Loucy (cell line): Measurements from ENCODE around the gene MAML2.

Experiments used
- H2AFZ ChIP-seq: fragments of 200-600 bp; sonication (generic); 2 replicates; pipeline ENCODE4 v1.6.0; 2016; ENCODE audit warnings: antibody characterized with exemption, mild to moderate bottlenecking, low read length, moderate library complexity
- H3F3A ChIP-seq: fragments of 200-600 bp; 2 replicates; pipeline ENCODE4 v1.6.0; 2016; ENCODE audit warnings: antibody characterized with exemption, low read depth, mild to moderate bottlenecking
- H3K27me3 ChIP-seq: fragments of 200-600 bp; sonication (generic); 2 replicates; pipeline ENCODE4 v1.6.1; 2014; ENCODE audit warnings: low read length, mild to moderate bottlenecking; ENCODE audit not compliant: insufficient read depth, poor library complexity, severe bottlenecking
- H3K36me3 ChIP-seq: fragments of 200-600 bp; sonication (generic); 2 replicates; pipeline ENCODE4 v1.6.1; 2016; ENCODE audit warnings: low read length; ENCODE audit not compliant: insufficient read depth
- H3K4me1 ChIP-seq: fragments of 200-600 bp; sonication (generic); 2 replicates; pipeline ENCODE4 v1.5.1; 2014; ENCODE audit warnings: low read length, mild to moderate bottlenecking; ENCODE audit not compliant: insufficient read depth, poor library complexity, severe bottlenecking
- H3K4me2 ChIP-seq: fragments of 200-600 bp; sonication (generic); 2 replicates; pipeline ENCODE4 v1.6.0; 2014; ENCODE audit warnings: antibody characterized with exemption, low read length, low read depth, mild to moderate bottlenecking; ENCODE audit not compliant: poor library complexity, severe bottlenecking
- H3K4me3 ChIP-seq: fragments of 200-600 bp; sonication (generic); 2 replicates; pipeline ENCODE4 v1.5.1; 2014; ENCODE audit warnings: low read length, mild to moderate bottlenecking, mixed read lengths; ENCODE audit not compliant: poor library complexity, severe bottlenecking
- H3K79me2 ChIP-seq: fragments of 200-600 bp; sonication (generic); 2 replicates; pipeline ENCODE4 v1.6.1; 2014; ENCODE audit warnings: low read length; ENCODE audit not compliant: insufficient read depth
- H3K9ac ChIP-seq: fragments of 200-600 bp; sonication (generic); 2 replicates; pipeline ENCODE4 v1.6.0; 2014; ENCODE audit warnings: mild to moderate bottlenecking, low read depth, low read length, moderate library complexity; ENCODE audit not compliant: poor library complexity, severe bottlenecking
- H3K9me2 ChIP-seq: fragments of 200-600 bp; sonication (generic); replicated peaks from 2 replicates; pipeline ENCODE4 v1.6.1; 2016; ENCODE audit warnings: low read depth, low read length, mixed read lengths
- H3K9me3 ChIP-seq: fragments of 200-600 bp; sonication (generic); 2 replicates; pipeline ENCODE4 v1.6.1; 2014; ENCODE audit warnings: mild to moderate bottlenecking, antibody characterized with exemption, low read length, low read depth; ENCODE audit not compliant: insufficient read depth
- H4K20me1 ChIP-seq: fragments of 200-600 bp; sonication (generic); 2 replicates; pipeline ENCODE4 v1.6.0; 2014; ENCODE audit warnings: antibody characterized with exemption, low read length, mild to moderate bottlenecking; ENCODE audit not compliant: insufficient read depth, poor library complexity, severe bottlenecking
- CTCF ChIP-seq: fragments of 200-600 bp; sonication (generic); conservative IDR thresholded peaks from 2 replicates; pipeline ENCODE4 v1.5.1; 2014; ENCODE audit warnings: mild to moderate bottlenecking, antibody characterized with exemption, low read length
- EZH2phosphoT487 ChIP-seq: fragments of 200-600 bp; IDR thresholded peaks from 2 replicates; pipeline ENCODE4 v1.6.1; 2018; ENCODE audit warnings: antibody characterized with exemption, mild to moderate bottlenecking, moderate library complexity, borderline replicate concordance

The MAML2 gene

GRCh38 chr11:96306071-96306470 lies 36.9 kb downstream of the MAML2 start:
- H3K36me3 ChIP-seq, result no peaks in the 10 kb centered on the region
- TF ChIP-seq EZH2phosphoT487 (no peak), CTCF (no peak)
- no peaks in the 10 kb centered on the region for H3K9me2 ChIP-seq
- no peaks in the 10 kb centered on the region for H3F3A ChIP-seq
- H3K9me3 ChIP-seq, result no peaks in the 10 kb centered on the region
- H3K4me2 ChIP-seq, result no peak overlapping the region
- H3K4me1 ChIP-seq, result peaks cover 8% of the 10 kb centered on the region
- no peak overlapping the region for H3K9ac ChIP-seq
- H2AFZ ChIP-seq, result no peak overlapping the region
- H3K27me3 ChIP-seq, result no peaks in the 10 kb centered on the region
- no peaks in the 10 kb centered on the region for H4K20me1 ChIP-seq
- no peak overlapping the region for H3K4me3 ChIP-seq
- no peaks in the 10 kb centered on the region for H3K79me2 ChIP-seq

- Histone ChIP-seq H3K9me3 (no peaks in the 10 kb centered on the region), H3K36me3 (no peaks in the 10 kb centered on the region), H3K79me2 (no peaks in the 10 kb centered on the region), H3K9ac (no peak overlapping the region), H3K4me3 (no peak overlapping the region), H3K27me3 (no peaks in the 10 kb centered on the region), H3F3A (no peaks in the 10 kb centered on the region), H4K20me1 (no peaks in the 10 kb centered on the region), H3K9me2 (no peaks in the 10 kb centered on the region), H2AFZ (no peak overlapping the region), H3K4me1 (peaks cover 8% of the 10 kb centered on the region), H3K4me2 (no peak overlapping the region)
- TF ChIP-seq EZH2phosphoT487 (no peak), CTCF (no peak)
Observed at GRCh38 chr11:96303980-96304379, 39.0 kb downstream of the MAML2 start.

GRCh38 chr11:96303064-96303463 lies 39.9 kb downstream of the MAML2 start:
- Histone ChIP-seq H4K20me1 (no peaks in the 10 kb centered on the region), H3K36me3 (no peaks in the 10 kb centered on the region), H2AFZ (no peak overlapping the region), H3K9me2 (no peaks in the 10 kb centered on the region), H3K4me1 (peaks cover 8% of the 10 kb centered on the region), H3K4me3 (no peak overlapping the region), H3K79me2 (no peaks in the 10 kb centered on the region), H3K27me3 (no peaks in the 10 kb centered on the region), H3F3A (no peaks in the 10 kb centered on the region), H3K4me2 (no peak overlapping the region), H3K9me3 (no peaks in the 10 kb centered on the region), H3K9ac (no peak overlapping the region)
- TF ChIP-seq EZH2phosphoT487 (no peak), CTCF (no peak)
